GM06990 (cell line): ENCODE data around the gene SBK2.

Source experiments
- DNase-seq: peaks from one replicate; pipeline ENCODE4 v3.0.0-alpha.2; 2011; ENCODE audit not compliant: insufficient read length; ENCODE audit errors: extremely low read depth
- H3K27me3 ChIP-seq: replicated peaks from 2 replicates; pipeline ENCODE4 v1.6.0; 2011; ENCODE audit warnings: low read length; ENCODE audit not compliant: control insufficient read depth, insufficient read depth
- H3K36me3 ChIP-seq: 2 replicates; pipeline ENCODE4 v1.5.1; 2011; ENCODE audit warnings: low read length; ENCODE audit not compliant: control insufficient read depth, insufficient read depth
- H3K4me3 ChIP-seq: replicated peaks from 2 replicates; pipeline ENCODE4 v1.5.1; 2011; ENCODE audit warnings: low read depth, mild to moderate bottlenecking, control low read depth, low read length
- CTCF ChIP-seq: IDR thresholded peaks from 2 replicates; pipeline ENCODE4 v1.5.1; 2011; ENCODE audit warnings: low read length, control low read depth, mild to moderate bottlenecking, inconsistent platforms; ENCODE audit not compliant: insufficient read depth, poor library complexity, severe bottlenecking

SBK2 gene

GRCh38 chr19:55527197-55528029 lies 9.5 kb downstream of the SBK2 start:
- TF ChIP-seq CTCF = no peak

GRCh38 chr19:55526216-55527196 lies 10.4 kb downstream of the SBK2 start:
- TF ChIP-seq CTCF = no peak
- no peak overlapping the region for H3K4me3 ChIP-seq
- no peak for DNase-seq
- no peaks in the 10 kb centered on the region for H3K27me3 ChIP-seq
- no peaks in the 10 kb centered on the region for H3K36me3 ChIP-seq

More at GRCh38 chr19:55527197-55528029, 9.5 kb downstream of the SBK2 start:
- DNase-seq = no peak
- H3K36me3 ChIP-seq = no peaks in the 10 kb centered on the region
- no peaks in the 10 kb centered on the region for H3K27me3 ChIP-seq
- H3K4me3 ChIP-seq = no peak overlapping the region

GRCh38 chr19:55525289-55526101 lies 11.4 kb downstream of the SBK2 start:
- H3K27me3 ChIP-seq = no peaks in the 10 kb centered on the region
- no peak for DNase-seq
- no peak overlapping the region for H3K4me3 ChIP-seq
- H3K36me3 ChIP-seq = no peaks in the 10 kb centered on the region
- no peak for TF ChIP-seq CTCF

GRCh38 chr19:55520691-55521292 lies 16.1 kb downstream of the SBK2 start:
- Histone ChIP-seq H3K4me3 (no peak overlapping the region), H3K36me3 (no peaks in the 10 kb centered on the region), H3K27me3 (no peaks in the 10 kb centered on the region)
- TF ChIP-seq CTCF = no peak
- DNase-seq = no peak
